Thymus (tissue), 14 donors: ENCODE measurements around the gene TMEM175. TPM values are rescaled to one million over a fixed set of nuclear protein-coding genes. Genes with fewer than 3 reads are reported as not detected.

Experiments
- DNase-seq, 9 donors: peaks; one replicate each; pipeline ENCODE4 v3.0.0-alpha.2; 2013; ENCODE audit warnings: low spot score in 9 of 9, low read depth in 6 of 9, missing footprints in 1 of 9
- H3K27ac ChIP-seq, 2 donors: one replicate each; pipeline ENCODE4 v1.5.1; 2013; ENCODE audit warnings: control low read depth in 1 of 2, low read depth in 1 of 2, low read length in 1 of 2, mild to moderate bottlenecking in 1 of 2, moderate library complexity in 1 of 2
- H3K27me3 ChIP-seq, 2 donors: one replicate each; pipeline ENCODE4 v1.5.1; 2013; ENCODE audit warnings: low read length in 1 of 2; ENCODE audit not compliant: control insufficient read depth in 2 of 2, insufficient read depth in 1 of 2
- H3K36me3 ChIP-seq, 2 donors: one replicate each; pipeline ENCODE4 v1.5.1; 2013; ENCODE audit warnings: low read length in 1 of 2, mild to moderate bottlenecking in 1 of 2, moderate library complexity in 1 of 2; ENCODE audit not compliant: control insufficient read depth in 2 of 2, insufficient read depth in 2 of 2
- H3K4me1 ChIP-seq, 2 donors: one replicate each; pipeline ENCODE4 v1.5.1; 2013; ENCODE audit warnings: low read length in 2 of 2; ENCODE audit not compliant: control insufficient read depth in 2 of 2, insufficient read depth in 2 of 2
- H3K4me3 ChIP-seq, 2 donors: one replicate each; pipeline ENCODE4 v1.5.1; 2013; ENCODE audit warnings: low read length in 2 of 2, control low read depth in 1 of 2, mild to moderate bottlenecking in 1 of 2
- H3K9me3 ChIP-seq, 2 donors: one replicate each; pipeline ENCODE4 v1.5.1; 2013; ENCODE audit warnings: low read length in 1 of 2, mild to moderate bottlenecking in 1 of 2; ENCODE audit not compliant: control insufficient read depth in 2 of 2, insufficient read depth in 1 of 2
- WGBS: extraction: QIAGEN DNeasy Blood & Tissue Kit; methylation state at CpG from one replicate; pipeline ENCODE4 v1.1.7; 2013; 5-methylcytosine and 5-hydroxymethylcytosine counted together
- long read RNA-seq, 10 donors: transcript quantifications; one replicate each; lab custom pipeline, GENCODE V29; 2026
- polyA plus RNA-seq: library from polyadenylated mRNA; stranded (reverse); fragments of 200-250 nt; gene quantifications from one replicate; pipeline ENCODE4 v1.2.3, GENCODE V29; 2013
- total RNA-seq: library from RNA; stranded (reverse); fragments of 120-200 nt; gene quantifications from one replicate; pipeline ENCODE4 v1.2.4, GENCODE V29; 2013
- donor health status: healthy.

The TMEM175 gene, protein sequence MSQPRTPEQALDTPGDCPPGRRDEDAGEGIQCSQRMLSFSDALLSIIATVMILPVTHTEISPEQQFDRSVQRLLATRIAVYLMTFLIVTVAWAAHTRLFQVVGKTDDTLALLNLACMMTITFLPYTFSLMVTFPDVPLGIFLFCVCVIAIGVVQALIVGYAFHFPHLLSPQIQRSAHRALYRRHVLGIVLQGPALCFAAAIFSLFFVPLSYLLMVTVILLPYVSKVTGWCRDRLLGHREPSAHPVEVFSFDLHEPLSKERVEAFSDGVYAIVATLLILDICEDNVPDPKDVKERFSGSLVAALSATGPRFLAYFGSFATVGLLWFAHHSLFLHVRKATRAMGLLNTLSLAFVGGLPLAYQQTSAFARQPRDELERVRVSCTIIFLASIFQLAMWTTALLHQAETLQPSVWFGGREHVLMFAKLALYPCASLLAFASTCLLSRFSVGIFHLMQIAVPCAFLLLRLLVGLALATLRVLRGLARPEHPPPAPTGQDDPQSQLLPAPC
- total RNA-seq, result 10.9 TPM
- 87.1 TPM for polyA plus RNA-seq
- long read RNA-seq, donor 1, result 0 reads
- long read RNA-seq, donor 2, result 0 reads
- long read RNA-seq, donor 3, partial matches to known transcripts, result 7 of 17 reads
- long read RNA-seq, donor 3, other reads (novel, unspliced or antisense), result 0 of 17 reads
- long read RNA-seq, donor 4, partial matches to known transcripts, result 0 of 1 reads
- long read RNA-seq, donor 4, other reads (novel, unspliced or antisense), result 0 of 1 reads
- long read RNA-seq, donor 5, partial matches to known transcripts, result 7 of 15 reads
- long read RNA-seq, donor 5, other reads (novel, unspliced or antisense), result 0 of 15 reads
- long read RNA-seq, donor 6, partial matches to known transcripts, result 0 of 6 reads
- long read RNA-seq, donor 6, other reads (novel, unspliced or antisense), result 0 of 6 reads
- long read RNA-seq, donor 7, partial matches to known transcripts, result 5 of 8 reads
- long read RNA-seq, donor 7, other reads (novel, unspliced or antisense), result 0 of 8 reads
- long read RNA-seq, donor 8, partial matches to known transcripts, result 0 of 1 reads
- long read RNA-seq, donor 8, other reads (novel, unspliced or antisense), result 0 of 1 reads
- long read RNA-seq, donor 9, partial matches to known transcripts, result 6 of 11 reads
- long read RNA-seq, donor 9, other reads (novel, unspliced or antisense), result 0 of 11 reads
- long read RNA-seq, donor 10, partial matches to known transcripts, result 0 of 5 reads
- long read RNA-seq, donor 10, other reads (novel, unspliced or antisense), result 0 of 5 reads

DNA sequence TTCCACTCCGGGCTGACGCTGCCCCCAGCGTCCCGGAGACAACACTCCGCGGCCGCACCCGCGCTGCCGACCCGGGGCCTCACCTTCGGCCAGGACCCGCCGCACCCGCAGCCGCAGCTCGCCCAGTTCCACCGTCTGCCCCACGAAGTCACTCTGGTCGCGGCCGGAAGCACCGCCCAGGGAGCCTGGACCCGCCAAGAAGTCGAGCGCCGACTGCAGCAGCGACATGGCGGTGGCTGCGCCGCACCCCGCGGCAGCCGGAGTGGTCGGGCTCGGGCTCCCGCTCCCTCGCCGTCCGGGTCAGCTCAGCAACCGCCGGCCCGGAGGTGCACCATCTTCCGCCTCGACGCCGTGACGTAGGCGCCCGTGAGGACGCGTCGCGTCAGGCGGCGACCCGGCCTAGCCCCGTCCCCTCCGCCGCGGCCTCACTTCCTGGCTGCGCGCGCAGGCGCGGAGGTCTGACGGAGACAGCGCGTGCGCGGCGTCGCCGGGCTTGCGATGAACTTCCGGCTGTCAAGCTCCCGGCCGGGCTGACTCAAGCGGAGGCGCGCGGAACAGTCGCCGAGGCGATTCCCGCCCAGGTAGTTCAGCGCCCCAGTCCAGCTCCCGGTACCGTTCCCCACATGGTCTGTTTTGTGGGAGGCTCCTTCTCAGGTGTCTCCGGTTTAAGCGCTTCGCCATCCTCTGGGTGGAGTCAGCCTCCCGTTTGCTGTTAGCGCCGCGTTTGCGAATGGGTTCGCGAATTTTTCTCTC lies at the start of gene TMEM175, which contains the start of gene GAK:
TSS of gene TMEM175 (plus strand) at position 501 of the 753 bp plus-strand sequence. CDS start 15,280 bp downstream, outside the sequence.
TSS of gene GAK (minus strand) at position 357 of the 753 bp plus-strand sequence. CDS start at position 228, 129 bp downstream.
- H3K4me3 ChIP-seq, result peak within 1 kb of the TSS; percentile 93 to 96
- H3K9me3 ChIP-seq, result no peaks in the 10 kb centered on the region
- peak; percentile 83 to 99 (median 95) for DNase-seq
- H3K27ac ChIP-seq, result peak within 1 kb of the TSS; percentile 88 to 89
- under 1% methylated on average over 99 of the region's 99 CpGs for WGBS
- no peaks in the 10 kb centered on the region for H3K27me3 ChIP-seq
- H3K4me1 ChIP-seq, result peaks cover 19 to 21% of the 10 kb centered on the region in 2 donors
- H3K36me3 ChIP-seq, result peaks cover 3 to 4% of the 10 kb centered on the region in 2 donors

DNA sequence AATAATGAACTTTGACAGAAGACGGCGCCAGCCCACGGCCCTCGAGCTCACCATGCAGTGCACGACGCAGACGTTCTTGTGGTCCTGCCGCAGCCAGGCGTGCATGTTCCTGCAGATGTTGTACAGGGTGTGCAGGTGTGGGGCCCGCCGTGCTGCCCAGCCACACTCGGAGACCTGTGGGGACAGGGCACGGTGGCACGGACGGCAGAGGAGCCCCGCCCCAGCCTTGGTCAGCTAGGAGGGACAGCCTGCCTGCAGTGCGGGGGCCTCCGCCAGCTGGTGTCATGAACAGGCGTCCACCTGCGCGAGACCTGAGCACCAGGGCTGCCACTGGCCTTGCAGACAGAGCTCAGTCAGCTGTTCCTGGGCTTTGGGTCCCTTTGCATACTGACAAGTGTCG lies 49.6 kb upstream of the TMEM175 start:
- Histone ChIP-seq H3K27ac (no peak overlapping the region), H3K4me1 (peaks cover 12 to 30% of the 10 kb centered on the region in 2 donors), H3K9me3 (peaks cover 0 to 4% of the 10 kb centered on the region in 2 donors), H3K4me3 (no peak overlapping the region), H3K27me3 (no peaks in the 10 kb centered on the region), H3K36me3 (peaks cover 64 to 78% of the 10 kb centered on the region in 2 donors)
- 98% methylated on average over 22 of the region's 22 CpGs for WGBS
- no peak for DNase-seq

DNA sequence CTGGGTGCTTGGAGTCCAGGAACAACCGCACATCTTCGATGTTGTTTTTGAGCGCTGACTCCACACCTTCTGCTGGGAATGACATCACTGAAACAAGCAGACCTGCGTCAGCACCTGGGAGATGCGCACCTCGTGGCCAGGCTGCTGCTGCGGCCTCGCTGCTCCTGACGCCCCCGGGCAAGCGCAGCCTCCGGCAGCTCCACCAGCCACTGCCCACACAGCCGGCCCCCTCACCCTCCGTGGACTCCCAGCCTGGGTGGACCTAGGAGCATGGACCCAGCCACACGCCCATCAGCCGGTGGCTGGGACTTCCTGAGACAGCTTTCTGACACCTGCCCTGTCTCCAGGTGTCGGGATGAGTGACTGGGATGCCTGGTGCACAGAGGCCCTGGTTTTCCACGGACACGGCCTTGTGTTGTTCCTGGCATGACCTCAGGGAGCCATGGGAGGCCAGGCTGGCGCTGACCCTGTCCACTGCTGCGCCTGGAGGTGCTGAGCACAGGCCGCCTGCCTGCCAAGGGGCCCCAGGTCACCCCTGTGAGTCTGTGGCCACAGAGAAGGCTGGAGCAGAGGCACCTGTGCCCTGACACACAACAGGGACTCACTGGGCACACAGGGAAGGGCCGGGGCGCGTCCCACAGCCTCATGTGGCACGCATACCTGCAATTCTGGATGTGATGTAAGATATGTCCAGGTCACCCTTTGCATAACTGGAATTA lies 48.7 kb upstream of the TMEM175 start:
- Histone ChIP-seq H3K9me3 (peaks cover 1 to 10% of the 10 kb centered on the region in 2 donors), H3K36me3 (peaks cover 70 to 85% of the 10 kb centered on the region in 2 donors), H3K27me3 (no peaks in the 10 kb centered on the region), H3K4me1 (peaks cover 11 to 28% of the 10 kb centered on the region in 2 donors), H3K4me3 (no peak overlapping the region), H3K27ac (no peak overlapping the region)
- WGBS, result 97% methylated on average over 26 of the region's 26 CpGs
- DNase-seq, result no peak

DNA sequence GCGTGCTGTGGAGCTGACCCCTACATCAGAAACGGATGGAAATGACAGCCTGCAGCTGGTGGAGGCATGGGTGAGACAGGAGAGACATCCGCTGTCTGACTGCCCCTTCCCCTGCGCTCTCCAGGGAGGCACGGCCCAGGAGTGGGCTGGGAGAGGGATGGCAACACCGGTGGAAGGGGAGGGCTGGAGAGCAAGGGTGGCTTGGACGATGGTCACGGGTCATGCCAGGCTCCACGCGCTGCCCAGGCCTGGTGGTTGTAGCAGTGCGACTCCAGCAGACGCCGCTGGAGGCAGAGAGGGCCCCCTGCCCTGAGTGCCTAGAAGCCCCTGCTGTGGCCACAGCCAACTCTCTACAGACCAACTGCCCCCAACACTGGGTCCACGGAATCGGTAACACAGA lies 48.0 kb upstream of the TMEM175 start:
- DNase-seq, result no peak
- peaks cover 72 to 85% of the 10 kb centered on the region in 2 donors for H3K36me3 ChIP-seq
- H3K4me3 ChIP-seq, result no peak overlapping the region
- H3K27me3 ChIP-seq, result no peaks in the 10 kb centered on the region
- peak overlapping the region in 1 of 2 donors; percentile 55 for H3K27ac ChIP-seq
- H3K4me1 ChIP-seq, result peaks cover 3 to 22% of the 10 kb centered on the region in 2 donors
- peaks cover 4 to 10% of the 10 kb centered on the region in 2 donors for H3K9me3 ChIP-seq
- 97% methylated on average over 15 of the region's 15 CpGs for WGBS

DNA sequence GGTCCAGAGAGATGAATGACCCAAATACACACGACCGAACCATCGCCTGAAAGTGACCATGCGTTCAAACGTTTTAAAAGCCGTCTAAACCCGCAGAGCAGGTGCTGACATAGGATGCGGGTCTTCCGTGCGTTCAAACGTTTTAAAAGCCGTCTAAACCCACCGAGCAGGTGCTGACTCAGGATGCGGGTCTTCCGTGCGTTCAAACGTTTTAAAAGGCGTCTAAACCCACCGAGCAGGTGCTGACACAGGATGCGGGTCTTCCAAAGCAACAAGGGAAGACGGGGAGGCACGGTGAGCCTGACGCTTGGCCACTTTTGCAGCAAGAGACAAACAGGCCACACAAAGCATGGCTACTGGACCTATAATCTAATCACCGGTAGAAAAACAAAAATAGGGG lies 47.4 kb upstream of the TMEM175 start:
- DNase-seq, result peak in 1 of 9 donors; percentile 57
- WGBS, result 86% methylated on average over 24 of the region's 24 CpGs
- H3K9me3 ChIP-seq, result peaks cover 4 to 10% of the 10 kb centered on the region in 2 donors
- no peak overlapping the region for H3K4me3 ChIP-seq
- peaks cover 0 to 15% of the 10 kb centered on the region in 2 donors for H3K4me1 ChIP-seq
- H3K27ac ChIP-seq, result peak overlapping the region in 1 of 2 donors; percentile 55
- H3K27me3 ChIP-seq, result no peaks in the 10 kb centered on the region
- H3K36me3 ChIP-seq, result peaks cover 74 to 92% of the 10 kb centered on the region in 2 donors

DNA sequence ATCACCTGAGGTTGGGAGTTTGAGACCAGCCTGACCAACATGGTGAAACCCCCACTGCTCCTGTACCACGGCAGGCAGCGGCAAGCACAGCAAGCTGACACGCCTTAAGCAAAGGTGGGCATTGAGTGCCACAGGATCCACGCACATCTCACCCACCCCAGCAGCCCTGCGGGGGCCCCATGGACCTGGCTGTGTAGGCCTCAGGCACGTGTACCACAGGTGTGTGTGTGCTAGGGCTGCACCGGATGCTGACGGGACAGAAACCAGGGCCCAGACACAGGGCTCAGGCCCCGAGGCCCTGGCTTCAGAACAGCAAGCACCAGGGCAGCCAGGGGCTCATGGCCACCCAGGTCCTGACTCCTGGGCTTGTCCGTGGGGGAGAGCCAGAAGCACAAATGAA lies 46.9 kb upstream of the TMEM175 start:
- Histone ChIP-seq H3K4me1 (peaks cover 0 to 12% of the 10 kb centered on the region in 2 donors), H3K36me3 (peaks cover 76 to 93% of the 10 kb centered on the region in 2 donors), H3K27ac (peak overlapping the region in 1 of 2 donors; percentile 50), H3K9me3 (peaks cover 4 to 10% of the 10 kb centered on the region in 2 donors), H3K27me3 (no peaks in the 10 kb centered on the region), H3K4me3 (no peak overlapping the region)
- 97% methylated on average over 10 of the region's 10 CpGs for WGBS
- no peak for DNase-seq

DNA sequence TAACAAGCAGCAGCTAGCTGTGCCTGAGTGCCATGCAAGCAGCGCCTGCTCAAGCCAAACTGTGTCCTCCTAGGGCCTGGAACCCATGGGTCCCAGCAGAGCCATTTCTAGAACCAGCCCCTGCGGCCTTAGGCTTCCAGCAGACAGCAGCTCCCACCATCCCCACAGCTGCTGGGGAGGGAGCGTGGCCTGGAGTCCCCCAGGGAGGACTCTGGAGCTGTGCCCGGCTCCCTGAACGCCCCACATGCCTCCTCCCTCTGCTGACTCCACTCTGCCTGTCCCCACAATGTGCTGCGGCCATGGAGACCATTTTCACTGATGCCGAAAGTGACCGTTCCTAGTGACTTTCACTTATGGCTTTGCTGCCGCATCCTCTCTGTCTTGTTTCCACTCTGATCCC lies 46.0 kb upstream of the TMEM175 start:
- peak overlapping the region in 1 of 2 donors; percentile 50 for H3K27ac ChIP-seq
- DNase-seq, result no peak
- no peak overlapping the region for H3K4me3 ChIP-seq
- H3K9me3 ChIP-seq, result peaks cover 4 to 10% of the 10 kb centered on the region in 2 donors
- H3K36me3 ChIP-seq, result peaks cover 71 to 91% of the 10 kb centered on the region in 2 donors
- H3K4me1 ChIP-seq, result peaks cover 0 to 12% of the 10 kb centered on the region in 2 donors
- WGBS, result 98% methylated on average over 9 of the region's 9 CpGs
- no peaks in the 10 kb centered on the region for H3K27me3 ChIP-seq
